DMS153 treated with DMSO at 0.1 percent for 48 hours (cell line): ENCODE data around the gene BTBD16.

Experiments used
- DNase-seq: peaks from one replicate; lab custom pipeline; 2025; ENCODE audit not compliant: unreplicated experiment; lab: John Stamatoyannopoulos, UW

Gene BTBD16

DNA sequence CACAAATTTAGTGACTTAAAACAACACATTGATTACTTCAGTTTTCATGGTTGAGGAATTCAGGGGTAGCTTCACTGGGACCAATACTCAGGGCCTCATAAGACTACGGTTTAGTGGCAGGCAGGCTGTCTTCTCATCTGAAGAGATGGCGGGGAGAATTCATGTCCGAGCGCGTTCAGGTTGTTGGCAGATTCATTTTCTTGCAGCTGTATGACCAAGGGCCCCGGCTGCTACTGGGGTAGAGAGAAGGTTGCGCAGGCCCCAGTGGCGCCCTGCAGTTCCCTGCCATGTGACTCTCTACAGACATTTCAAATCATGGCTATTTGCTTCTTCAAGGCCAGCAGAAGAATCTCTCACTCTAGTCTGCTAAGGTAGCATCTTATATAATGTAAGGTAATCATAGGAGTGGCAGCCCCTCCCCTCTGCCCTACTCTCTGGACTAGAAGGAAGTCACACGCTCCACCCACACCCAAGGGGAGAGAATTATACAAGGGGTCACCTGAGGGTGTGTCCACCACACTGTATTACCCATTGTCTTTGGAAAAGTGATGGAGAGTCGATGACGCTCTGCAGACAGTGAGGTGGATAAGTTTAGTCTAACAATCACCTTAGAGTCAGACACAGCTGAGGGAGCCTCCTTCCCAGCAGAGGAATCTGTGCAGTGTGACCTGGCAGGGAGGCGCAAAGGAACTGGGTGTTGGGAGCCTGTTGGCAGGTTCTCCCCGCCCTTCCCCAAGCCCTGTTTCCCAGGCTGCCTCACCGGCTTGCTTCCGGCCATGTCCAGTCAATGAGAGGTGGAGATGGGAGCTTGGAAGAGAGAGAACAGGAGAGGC, 67.7 kb downstream of the BTBD16 start:
- no peak for DNase-seq

DNA sequence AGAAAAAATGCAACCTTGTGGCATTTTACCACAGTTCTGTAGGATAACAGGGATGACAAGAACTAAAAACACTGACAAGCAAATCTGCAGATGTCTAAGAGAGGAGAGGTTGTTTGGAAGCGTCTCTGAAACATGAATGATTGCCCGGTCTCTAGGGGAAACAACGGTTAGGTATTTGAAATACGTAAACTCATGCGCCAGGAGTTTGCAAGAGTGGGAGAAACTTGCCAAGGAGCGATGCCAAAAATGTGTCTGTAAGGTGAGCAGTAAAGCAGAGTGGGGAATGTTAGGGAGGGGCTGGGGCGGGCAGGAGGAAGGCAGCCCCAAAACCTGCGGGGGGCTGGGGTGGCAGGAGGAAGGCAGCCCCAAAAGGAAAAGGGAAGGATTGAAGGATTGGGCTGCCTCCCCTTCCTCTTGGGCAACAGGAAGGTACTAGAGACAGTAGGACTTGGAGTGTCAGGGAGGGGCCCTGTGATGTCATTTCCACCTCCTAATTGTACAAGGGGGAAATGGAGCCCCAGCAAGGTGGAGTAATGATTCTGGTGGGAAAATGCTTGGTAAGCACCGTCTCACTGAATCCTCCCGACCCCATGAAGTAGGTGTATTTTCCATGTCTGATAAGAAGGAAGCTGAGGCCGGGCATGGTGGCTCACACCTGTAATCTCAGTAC, 70.2 kb downstream of the BTBD16 start:
- DNase-seq: no peak

DNA sequence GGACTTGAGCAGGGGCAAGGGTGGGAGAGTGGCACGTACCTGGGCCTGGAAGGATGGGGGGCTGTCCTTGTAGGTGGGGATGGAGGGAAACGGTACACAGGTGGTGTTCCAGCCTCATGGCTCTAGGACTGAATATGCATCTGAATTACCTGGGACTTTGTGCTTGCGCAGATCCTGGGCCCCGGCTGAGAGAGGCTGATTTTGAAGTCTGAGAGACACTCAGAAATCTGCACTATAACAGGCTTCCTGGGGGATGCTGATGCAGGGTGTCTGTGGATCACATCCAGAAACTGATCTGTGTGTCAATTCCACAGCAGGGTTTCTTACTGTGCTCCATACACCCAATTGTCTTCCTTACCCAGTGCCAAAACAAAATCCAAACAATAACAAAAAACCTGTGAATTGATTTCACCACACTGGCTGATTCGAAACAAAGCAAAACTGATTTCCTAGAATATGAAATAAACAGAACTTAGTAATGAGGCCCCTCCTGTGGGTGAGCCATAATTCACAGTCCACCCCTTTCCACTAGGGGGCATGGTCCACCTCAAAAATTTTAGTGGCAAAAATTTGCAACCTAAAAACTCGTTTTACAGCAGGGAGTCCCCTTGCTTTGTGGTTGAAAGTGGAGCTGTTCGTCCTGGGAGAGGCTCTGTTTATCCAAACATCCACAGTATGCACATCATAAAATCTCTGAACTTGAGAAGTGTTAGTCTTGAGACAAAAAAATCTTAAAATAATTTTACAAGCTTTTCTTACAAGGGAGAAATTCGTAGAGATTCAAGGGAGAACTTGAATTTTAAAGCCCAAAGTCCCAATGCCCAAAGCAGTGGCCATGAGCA, 71.4 kb downstream of the BTBD16 start:
- DNase-seq: no peak

DNA sequence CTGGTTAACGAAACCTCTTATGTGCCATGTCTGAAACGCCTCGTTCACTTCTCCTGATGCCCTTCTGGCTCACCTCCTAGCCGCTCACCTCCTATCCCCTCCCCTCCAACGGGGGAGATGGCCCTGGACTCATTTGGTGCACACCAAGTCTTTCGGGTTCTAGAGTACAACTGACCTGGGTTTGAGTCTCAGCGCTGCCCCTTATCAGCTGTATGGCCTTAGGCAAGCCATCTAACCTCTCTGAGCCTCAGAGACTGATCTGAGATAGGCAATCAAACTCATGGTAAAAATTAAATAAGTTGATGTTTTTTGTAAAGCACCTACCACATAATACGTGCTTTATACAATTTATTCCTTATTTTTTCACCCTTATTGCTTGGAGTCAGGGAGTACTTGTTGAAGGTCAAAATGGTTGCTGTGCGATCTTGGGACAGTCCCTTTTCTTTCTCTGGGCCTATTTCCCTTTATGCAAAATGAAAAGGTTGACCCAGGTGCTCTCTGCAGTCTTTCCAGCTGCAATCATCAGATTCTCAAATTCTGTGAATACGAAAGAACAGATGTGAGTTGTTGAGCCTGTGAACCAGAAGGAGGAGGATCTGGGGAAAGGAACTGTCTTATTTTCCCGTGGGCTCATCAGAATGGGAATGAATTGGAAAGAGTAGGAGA, 72.2 kb downstream of the BTBD16 start:
- no peak for DNase-seq

DNA sequence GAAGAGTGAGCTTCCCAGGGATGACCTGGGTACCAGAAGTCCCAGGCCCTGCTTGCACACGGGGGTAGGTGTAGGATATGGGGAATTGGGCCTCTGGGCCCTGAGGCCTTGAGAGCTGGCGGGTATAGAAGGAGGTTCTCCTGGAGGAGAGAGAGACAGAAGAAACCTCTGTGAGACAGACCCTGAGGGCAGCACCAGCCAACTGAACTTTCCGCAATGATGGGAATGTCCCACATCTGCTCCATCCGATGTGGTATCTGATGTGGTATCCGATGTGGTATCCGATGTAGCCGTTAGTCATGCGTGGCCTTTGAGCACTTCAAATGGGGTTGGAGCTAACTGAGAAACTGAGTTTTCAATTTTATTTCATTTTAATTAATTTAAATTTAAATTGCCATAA, 72.8 kb downstream of the BTBD16 start:
- DNase-seq: no peak

DNA sequence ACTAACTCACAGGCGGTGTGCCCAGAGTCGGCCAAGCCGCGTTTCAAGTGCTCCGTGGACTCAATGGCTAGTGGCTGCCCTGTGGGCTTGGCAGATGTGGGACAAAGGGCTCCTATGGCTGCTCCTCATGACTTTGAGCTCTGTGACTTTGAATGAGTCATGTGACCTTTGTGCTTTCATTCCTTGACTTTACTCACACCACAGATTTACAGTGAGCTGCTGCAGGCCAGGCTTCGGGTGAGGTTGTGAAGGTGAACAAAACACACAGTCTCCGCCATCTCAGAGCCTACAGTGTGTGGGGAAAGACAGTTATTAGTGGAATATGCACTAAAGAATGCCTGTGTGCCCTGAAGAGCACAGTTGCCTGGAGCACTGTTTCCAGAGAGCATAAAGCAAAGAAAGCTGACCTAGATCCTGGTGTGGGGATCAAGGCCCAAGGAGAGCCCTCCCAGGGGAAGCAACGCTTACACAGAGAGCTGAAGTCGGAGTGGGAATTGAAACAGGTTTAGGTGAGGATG, 73.7 kb downstream of the BTBD16 start:
- no peak for DNase-seq

DNA sequence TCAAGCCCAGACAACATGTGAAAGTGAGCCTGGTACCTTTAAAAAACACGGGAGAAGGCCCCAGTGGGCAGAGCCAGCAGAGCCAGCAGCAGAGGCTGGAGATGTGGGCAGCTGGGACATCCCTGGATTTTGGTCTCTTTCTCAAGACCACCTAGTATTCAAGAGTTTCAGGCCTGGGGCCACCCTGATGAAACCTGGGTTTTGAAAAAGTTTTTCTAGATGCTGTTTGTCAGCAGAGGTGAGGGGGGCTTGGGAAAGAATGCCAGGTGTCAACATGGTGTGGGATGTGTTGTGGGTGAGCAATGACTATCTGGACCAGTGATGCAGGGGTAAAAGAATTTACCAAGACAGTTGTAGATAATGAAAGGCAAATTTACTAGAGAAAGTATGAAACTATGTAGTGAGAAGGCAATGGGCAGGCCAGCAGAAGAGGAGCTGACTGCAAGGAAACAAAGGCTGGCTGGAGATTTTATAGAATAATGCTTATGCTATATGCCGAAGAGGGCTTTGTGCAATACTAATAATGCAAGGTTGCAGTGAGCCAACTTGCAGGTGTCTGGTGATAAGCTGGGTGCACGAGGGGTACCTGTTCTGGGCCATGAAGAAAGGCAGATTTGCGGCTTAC, 75.3 kb downstream of the BTBD16 start:
- DNase-seq: no peak

DNA sequence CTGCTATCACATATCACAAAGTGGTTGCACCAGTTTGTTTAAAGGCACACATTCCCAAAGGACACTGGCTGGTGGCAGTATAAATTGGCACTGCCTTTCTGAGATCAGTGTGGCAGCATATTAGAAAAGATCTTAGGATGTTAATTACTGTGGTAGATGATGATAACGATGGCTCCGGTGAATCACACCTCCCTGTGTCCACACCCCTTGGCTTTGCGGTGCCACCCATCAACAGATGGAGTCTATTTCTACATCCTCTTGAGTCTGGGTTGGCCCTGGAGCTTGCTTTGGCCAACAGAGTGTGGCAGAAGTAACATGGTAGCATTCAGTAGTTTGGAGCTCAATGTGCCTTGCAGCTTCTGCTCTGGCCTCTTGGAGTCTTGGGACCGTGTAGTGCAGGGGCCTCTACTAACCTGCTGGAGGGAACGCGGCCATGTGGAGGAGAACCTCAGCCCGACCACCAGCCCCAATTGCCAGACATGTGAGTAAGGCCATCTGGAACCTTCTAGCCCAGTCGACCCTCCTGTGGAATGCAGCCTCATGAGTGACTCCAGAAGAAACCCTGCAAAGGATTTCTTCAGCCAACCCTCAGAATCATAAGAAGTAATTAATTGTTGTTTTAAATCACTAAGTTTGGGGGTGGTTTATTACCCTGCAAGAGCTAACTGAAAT, 76.2 kb downstream of the BTBD16 start:
- no peak for DNase-seq

DNA sequence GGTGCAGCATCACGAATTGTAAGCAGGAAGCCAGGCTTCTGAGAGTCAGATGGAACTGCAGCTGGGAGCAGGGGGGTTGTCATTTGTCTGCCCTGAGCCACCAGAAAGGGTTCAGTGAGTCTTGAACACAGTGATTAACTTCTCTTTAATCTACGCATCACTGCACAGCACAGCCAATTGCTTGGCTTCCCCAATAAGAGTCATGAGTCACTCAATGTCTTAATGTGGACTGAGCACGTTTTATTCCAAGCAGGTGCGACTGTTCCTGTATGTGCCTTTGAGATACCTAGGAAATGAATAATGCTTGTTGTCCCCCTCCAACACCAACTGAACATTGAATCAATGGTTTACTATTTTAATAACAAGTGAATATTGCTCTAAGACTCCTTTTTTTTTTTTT, 77.4 kb downstream of the BTBD16 start:
- no peak for DNase-seq

DNA sequence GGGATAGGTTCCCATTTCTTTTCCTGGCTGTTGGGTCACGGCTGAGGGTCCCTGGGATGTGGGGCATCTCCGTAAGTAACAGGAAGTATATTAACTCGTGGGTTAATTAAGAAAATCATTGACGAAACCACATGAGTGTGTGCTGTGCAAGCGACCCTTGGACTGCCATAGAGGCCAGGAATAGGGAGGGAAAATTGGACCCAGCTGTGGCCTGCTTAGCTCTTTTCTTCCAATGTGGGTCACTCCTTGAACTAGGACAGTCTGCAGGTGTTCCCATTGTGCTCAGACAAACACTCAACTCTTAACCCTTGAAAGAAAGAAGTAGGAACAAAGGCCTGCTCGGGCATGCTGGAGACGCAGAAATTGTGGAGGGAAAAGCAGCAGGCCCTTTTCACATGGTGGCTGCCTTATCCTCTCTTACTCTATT, 77.9 kb downstream of the BTBD16 start:
- no peak for DNase-seq

DNA sequence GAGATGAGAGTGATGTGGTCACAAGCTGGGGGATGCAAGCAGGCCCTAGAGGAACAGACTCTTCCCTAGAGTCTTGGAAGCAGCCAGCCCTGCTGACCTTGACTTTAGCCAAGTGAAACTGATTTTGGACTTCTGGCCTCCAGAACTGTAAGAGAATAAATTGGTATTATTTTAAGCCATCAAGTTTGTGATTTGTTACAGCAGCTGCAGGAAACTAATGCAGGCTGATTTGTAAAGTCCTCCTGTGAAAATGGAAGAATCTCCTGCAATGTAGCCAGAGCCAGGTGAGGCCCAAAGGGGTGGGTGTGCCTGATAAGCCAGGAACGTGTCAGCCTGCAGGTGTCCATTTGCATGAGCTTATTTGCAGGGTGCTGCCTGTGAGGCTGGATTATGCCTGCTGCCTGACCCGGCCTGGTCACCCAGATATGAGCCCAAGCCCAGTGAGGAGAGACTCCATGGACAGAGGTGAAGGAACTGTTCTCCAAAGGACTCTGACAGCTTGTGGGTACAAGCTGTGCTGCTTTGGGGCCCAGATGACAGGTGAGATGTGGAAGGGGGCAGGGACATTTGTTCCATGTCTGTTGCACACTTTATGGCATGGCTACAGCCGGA, 78.8 kb downstream of the BTBD16 start:
- no peak for DNase-seq

DNA sequence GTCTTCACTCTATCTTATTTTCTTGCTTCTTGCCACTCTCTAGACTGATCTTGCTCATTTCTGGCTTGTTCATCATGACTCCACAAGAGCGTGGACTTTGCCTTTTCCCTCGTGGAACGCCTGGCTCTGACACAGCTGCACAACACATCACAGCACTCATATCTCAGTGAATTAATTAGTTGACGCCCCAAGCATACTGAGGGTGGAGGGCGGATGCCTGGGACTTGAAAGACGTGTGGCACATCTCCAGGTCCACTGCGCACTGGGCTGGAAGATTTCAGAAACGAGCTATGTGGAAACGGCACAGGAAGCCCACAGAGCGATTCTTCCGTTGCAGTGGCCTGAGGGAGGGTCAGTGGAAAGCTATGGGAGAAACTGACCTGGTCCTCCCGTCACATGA, 79.8 kb downstream of the BTBD16 start:
- DNase-seq: no peak

DNA sequence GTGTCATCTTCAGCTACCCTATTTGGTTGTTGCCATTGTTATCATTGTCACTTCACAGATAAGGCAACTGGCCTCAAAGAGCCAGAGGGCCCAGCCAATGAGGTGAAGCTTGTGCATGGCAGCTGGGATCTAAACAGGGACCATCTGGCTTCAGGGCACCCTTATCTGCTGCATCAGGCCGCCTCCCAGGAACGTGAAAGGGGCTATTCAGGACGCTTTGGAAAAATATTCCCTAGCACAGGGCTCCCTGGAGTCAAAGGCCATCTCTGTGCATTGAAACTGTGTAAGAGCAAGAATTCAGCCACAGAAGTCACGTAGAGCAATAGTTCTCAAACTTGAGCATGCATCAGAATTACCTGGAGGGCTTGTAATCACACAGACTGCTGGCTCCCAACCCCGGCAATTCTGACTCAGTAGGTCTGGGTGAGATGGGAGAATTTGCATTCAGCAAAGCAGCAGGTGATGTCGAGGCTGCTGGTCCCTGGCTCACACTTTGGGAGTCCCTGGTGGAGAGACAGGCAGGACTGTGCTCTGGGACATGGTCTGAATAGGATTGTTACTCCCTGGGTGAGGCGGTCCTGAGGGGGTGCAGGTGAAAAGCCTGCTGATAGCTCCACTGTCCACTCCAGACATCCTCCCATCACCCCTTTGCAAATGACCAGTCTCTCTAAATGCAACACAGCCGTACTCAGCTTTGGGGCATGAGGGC, 81.9 kb downstream of the BTBD16 start:
- no peak for DNase-seq

DNA sequence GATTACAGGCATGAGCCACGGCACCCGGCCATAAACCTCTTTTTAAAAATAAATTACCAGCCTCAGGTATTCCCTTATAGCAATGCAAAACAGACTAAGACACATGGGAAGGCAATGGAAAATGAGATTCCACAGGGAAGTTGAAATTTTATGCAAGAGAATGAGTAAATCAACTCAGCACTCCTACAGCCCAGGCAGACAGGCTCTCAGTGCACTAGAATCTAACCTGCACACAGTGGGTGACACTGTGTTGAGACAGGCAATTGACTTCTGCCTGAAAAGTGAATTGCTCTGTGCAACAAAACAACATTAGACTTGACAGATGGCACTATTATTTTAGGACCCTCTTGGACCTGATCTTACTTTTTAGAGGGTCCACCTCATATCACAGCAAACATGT, 83.3 kb downstream of the BTBD16 start:
- DNase-seq: no peak

DNA sequence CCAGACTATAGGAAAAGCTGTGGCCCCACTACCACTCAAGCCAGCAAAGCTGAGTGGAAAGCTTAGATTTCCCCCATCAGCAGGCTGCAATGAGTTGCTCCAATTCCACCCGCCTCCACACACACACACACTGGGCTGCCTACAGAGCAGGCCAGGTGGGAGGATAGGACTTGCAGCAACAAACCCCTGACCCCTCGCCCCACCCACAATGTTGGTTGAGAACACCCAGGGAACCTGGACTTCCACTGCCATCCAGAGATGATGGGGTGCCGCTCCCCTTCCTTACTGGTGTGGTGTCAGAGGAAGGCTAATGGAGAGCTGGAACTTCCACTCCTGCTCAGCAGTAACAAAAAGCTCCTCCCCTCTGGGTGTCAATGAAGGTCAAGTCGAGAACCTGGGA, 86.6 kb downstream of the BTBD16 start:
- DNase-seq: no peak

DNA sequence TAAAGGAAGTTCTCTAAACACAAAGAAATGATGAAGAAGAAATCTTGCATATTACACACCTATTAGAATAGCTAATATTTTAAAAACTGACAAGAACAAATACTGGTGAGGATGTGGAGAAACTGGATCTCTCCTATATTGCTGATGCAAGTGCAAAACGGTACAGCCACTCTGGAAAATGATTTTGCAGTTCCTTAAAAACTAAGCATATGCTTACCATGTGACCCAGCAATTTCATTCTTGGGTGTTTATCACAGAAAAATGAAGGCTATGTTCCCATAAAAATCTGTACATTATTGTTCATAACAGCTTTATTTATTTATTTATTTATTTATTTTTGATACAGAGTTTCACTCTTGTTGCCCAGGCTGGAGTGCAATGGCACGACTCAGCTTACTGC, 88.5 kb downstream of the BTBD16 start:
- no peak for DNase-seq

DNA sequence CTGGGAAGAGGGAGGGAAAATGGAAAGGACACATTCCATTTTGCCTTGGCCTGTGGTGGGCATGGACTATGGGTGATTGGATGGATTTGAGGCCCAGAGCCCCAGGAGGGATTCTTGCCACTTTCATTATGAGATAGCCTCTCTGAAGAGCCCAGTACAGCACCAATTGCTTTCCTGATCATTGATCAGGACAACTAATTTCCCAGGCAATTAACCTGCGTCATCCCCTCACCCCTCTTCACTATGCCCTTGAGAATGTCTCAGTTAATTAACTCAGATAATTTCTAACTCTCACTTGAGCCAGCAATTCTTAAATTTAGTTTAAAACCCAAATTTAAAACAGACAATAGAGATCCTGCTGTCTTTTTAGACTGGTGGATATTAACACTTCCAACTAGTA, 90.0 kb downstream of the BTBD16 start:
- DNase-seq: no peak

DNA sequence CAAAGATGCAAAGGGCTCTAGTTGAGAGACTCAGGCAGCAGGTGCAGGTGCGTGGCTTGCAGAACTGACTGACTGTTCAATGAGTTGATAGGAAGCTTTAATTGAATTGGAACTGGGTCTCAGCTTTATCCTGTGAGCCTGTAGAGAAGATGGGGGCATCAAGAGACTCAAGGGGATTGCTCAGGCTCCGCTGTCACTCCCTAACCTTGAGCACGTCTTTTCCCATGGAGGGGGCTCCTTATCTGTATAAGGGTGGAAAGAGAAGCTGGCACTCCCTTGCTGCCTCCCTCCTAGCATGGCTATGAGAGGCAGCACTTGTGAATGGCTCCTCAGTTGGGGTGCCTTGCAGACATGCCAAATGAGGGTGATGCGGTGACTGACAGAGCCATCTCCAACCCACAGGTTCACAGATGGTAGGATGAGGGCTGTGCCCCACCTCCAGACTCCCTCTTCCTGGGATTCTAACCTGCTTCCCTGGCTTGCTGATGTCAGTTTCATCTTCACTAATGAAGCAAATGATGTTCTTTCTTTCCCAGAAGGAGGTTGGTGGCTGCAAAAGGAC, 91.0 kb downstream of the BTBD16 start:
- DNase-seq: no peak

DNA sequence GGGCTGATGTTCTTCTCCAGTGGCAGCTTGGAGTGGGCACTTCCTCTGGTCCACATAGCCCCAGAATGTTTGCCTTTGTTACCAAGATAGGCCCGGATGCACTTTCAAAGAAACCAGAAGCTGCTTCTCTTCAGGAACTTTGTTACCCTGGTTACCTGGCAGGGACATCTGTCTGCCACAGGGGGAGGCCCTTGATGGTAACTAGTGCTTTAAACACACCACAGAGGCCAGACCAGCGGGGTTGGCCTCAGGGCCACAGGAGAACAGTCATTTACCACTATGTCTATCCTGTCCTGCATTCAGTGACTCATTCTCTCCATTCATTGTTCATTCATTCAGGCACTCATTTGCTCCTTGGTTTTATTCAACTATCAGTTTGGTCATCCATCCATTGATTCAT, 91.5 kb downstream of the BTBD16 start:
- no peak for DNase-seq
